GM10266 (cell line): ENCODE results near the gene RFESD.

Experiments
- DNase-seq: peaks from one replicate; pipeline ENCODE4 v3.0.0; 2012; ENCODE audit errors: extremely low spot score
- CTCF ChIP-seq: IDR thresholded peaks from 2 replicates; pipeline ENCODE4 v1.5.1; 2012; ENCODE audit warnings: mild to moderate bottlenecking, low read depth; ENCODE audit not compliant: control insufficient read depth, insufficient read depth; ENCODE audit errors: missing control alignments

Gene RFESD

GRCh38 chr5:95672641-95673040 is 26.1 kb downstream of the RFESD start:
- no peak for TF ChIP-seq CTCF
- DNase-seq, result no peak

- no peak for TF ChIP-seq CTCF
- DNase-seq, result no peak
Measured at GRCh38 chr5:95673081-95673480, 26.5 kb downstream of the RFESD start.

- no peak for DNase-seq
- TF ChIP-seq CTCF, result no peak
Measured at GRCh38 chr5:95682891-95683290, 36.3 kb downstream of the RFESD start, which contains the start of gene SPATA9. TSS of gene SPATA9 (minus strand) at chr5:95682991. CDS start at chr5:95682854, 137 bp downstream.

- no peak for DNase-seq
- TF ChIP-seq CTCF, result no peak
Measured at GRCh38 chr5:95684361-95684760, 37.8 kb downstream of the RFESD start.

- no peak for DNase-seq
- no peak for TF ChIP-seq CTCF
Measured at GRCh38 chr5:95686651-95687050, 40.1 kb downstream of the RFESD start.

GRCh38 chr5:95689680-95690079 is 43.1 kb downstream of the RFESD start:
- no peak for TF ChIP-seq CTCF
- no peak for DNase-seq

- no peak for DNase-seq
- TF ChIP-seq CTCF, result no peak
Measured at GRCh38 chr5:95690333-95690732, 43.8 kb downstream of the RFESD start.
